Measurements from ENCODE around the gene ACTN3.

Gene ACTN3

GRCh38 chr11:66568124-66568916, 21.6 kb downstream of the ACTN3 start, which contains the start of gene CTSF:
TSS of gene CTSF (minus strand) at chr11:66568606. CDS start at chr11:66568486, 120 bp downstream.
- no peak for TF ChIP-seq GATA2 (IDR thresholded peaks at IDR 0.05; ENCODE audit: low read depth, low read length)
- TF ChIP-seq GATA3 (IDR thresholded peaks at IDR 0.05; ENCODE audit: low read depth, low read length) = no peak

GRCh38 chr11:66569076-66569475, 22.4 kb downstream of the ACTN3 start:
- TF ChIP-seq GATA2 (IDR thresholded peaks at IDR 0.05; ENCODE audit: low read depth, low read length) (no peak), GATA3 (IDR thresholded peaks at IDR 0.05; ENCODE audit: low read depth, low read length) (no peak)

- no peak for TF ChIP-seq GATA3 (IDR thresholded peaks at IDR 0.05; ENCODE audit: low read depth, low read length)
- TF ChIP-seq GATA2 (IDR thresholded peaks at IDR 0.05; ENCODE audit: low read depth, low read length) = no peak
These were observed 23.6 kb downstream of the ACTN3 start for GRCh38 chr11:66570079-66570849.

GRCh38 chr11:66570850-66571180, 24.1 kb downstream of the ACTN3 start:
- TF ChIP-seq GATA3 (IDR thresholded peaks at IDR 0.05; ENCODE audit: low read depth, low read length) (no peak), GATA2 (IDR thresholded peaks at IDR 0.05; ENCODE audit: low read depth, low read length) (no peak)

GRCh38 chr11:66579017-66579606, 32.4 kb downstream of the ACTN3 start:
- no peak for TF ChIP-seq GATA2 (IDR thresholded peaks at IDR 0.05; ENCODE audit: low read depth, low read length)
- TF ChIP-seq GATA3 (IDR thresholded peaks at IDR 0.05; ENCODE audit: low read depth, low read length) = no peak

GRCh38 chr11:66580803-66581202, 34.1 kb downstream of the ACTN3 start:
- no peak for TF ChIP-seq GATA2 (IDR thresholded peaks at IDR 0.05; ENCODE audit: low read depth, low read length)
- TF ChIP-seq GATA3 (IDR thresholded peaks at IDR 0.05; ENCODE audit: low read depth, low read length) = no peak

GRCh38 chr11:66581261-66581660, 34.6 kb downstream of the ACTN3 start:
- TF ChIP-seq GATA3 (IDR thresholded peaks at IDR 0.05; ENCODE audit: low read depth, low read length) = no peak
- no peak for TF ChIP-seq GATA2 (IDR thresholded peaks at IDR 0.05; ENCODE audit: low read depth, low read length)

- no peak for TF ChIP-seq GATA2 (IDR thresholded peaks at IDR 0.05; ENCODE audit: low read depth, low read length)
- no peak for TF ChIP-seq GATA3 (IDR thresholded peaks at IDR 0.05; ENCODE audit: low read depth, low read length)
These were observed 39.4 kb downstream of the ACTN3 start for GRCh38 chr11:66586136-66586535.

- TF ChIP-seq GATA3 (IDR thresholded peaks at IDR 0.05; ENCODE audit: low read depth, low read length) (no peak), GATA2 (IDR thresholded peaks at IDR 0.05; ENCODE audit: low read depth, low read length) (no peak)
These were observed 43.4 kb downstream of the ACTN3 start for GRCh38 chr11:66589996-66590675.

GRCh38 chr11:66591175-66591574, 44.5 kb downstream of the ACTN3 start:
- TF ChIP-seq GATA3 (IDR thresholded peaks at IDR 0.05; ENCODE audit: low read depth, low read length) (no peak), GATA2 (IDR thresholded peaks at IDR 0.05; ENCODE audit: low read depth, low read length) (no peak)

- TF ChIP-seq GATA2 (IDR thresholded peaks at IDR 0.05; ENCODE audit: low read depth, low read length) = no peak
- no peak for TF ChIP-seq GATA3 (IDR thresholded peaks at IDR 0.05; ENCODE audit: low read depth, low read length)
These were observed 46.0 kb downstream of the ACTN3 start, which contains the start of the genes CCDC87 and CCS for GRCh38 chr11:66592457-66593302. TSS of gene CCDC87 (minus strand) at chr11:66593063. CDS start at chr11:66593015, 48 bp downstream. TSS of gene CCS (plus strand) at chr11:66593185. CDS start at chr11:66593262, 77 bp downstream.

- TF ChIP-seq GATA3 (IDR thresholded peaks at IDR 0.05; ENCODE audit: low read depth, low read length) (no peak), GATA2 (IDR thresholded peaks at IDR 0.05; ENCODE audit: low read depth, low read length) (no peak)
These were observed 46.6 kb downstream of the ACTN3 start for GRCh38 chr11:66593303-66593635.

GRCh38 chr11:66593650-66594049, 46.9 kb downstream of the ACTN3 start:
- no peak for TF ChIP-seq GATA2 (IDR thresholded peaks at IDR 0.05; ENCODE audit: low read depth, low read length)
- TF ChIP-seq GATA3 (IDR thresholded peaks at IDR 0.05; ENCODE audit: low read depth, low read length) = no peak

Measured in SH-SY5Y (cell line).